ENCODE measurements around the gene MAGI3. TPM values are rescaled to one million over a fixed set of nuclear protein-coding genes. Genes with fewer than 3 reads are reported as not detected.
"Not testable (repeated sequence)": the region's sequence is repeated elsewhere in the genome, so short reads cannot be mapped to it uniquely, and the experiment has no call there.

Gene MAGI3
- total and polyA plus RNA-seq, 2 of the 13 experiments (the other 11 are each of a cell fraction or from before 2014, with no cell fraction given) = 4.0 to 11.8 TPM

- POLR2A ChIA-PET = no interaction called here
- BruUV-seq (replicated peaks) = no TSS peak
- CTCF ChIA-PET (ENCODE audit: low intra/inter-chr PET ratio, low total read pairs) = no interaction called here
These were observed 324.4 kb downstream of the MAGI3 start for GRCh38 chr1:113714606-113715269.

GRCh38 chr1:113717506-113717905, 327.2 kb downstream of the MAGI3 start:
- H3K27me3 ChIP-seq (ENCODE audit: control insufficient read depth in 1 of 2, insufficient read depth in 2 of 2, low read length in 2 of 2); in situ Hi-C loops (cut with HindIII; ENCODE audit: extremely low pct_ligation_motif_present, low pct_unique_long_range_greater_than_20kb); H3K9me3 ChIP-seq (ENCODE audit: low read length); H3K9ac ChIP-seq (ENCODE audit: insufficient read depth, low read depth, low read length); FAIRE-seq; intact Hi-C loops (cut with micrococcal nuclease; ENCODE audit: unreplicated experiment); ATAC-seq; H3K4me1 ChIP-seq (ENCODE audit: insufficient read depth, low read length); H3K27ac ChIP-seq (ENCODE audit: extremely low read length, insufficient read depth, low read length); CTCF ChIA-PET (ENCODE audit: low intra/inter-chr PET ratio, low total read pairs); POLR2A ChIA-PET; H3K4me2 ChIP-seq (ENCODE audit: low read depth, low read length); H3K79me2 ChIP-seq (ENCODE audit: insufficient read depth, low read length); H3K4me3 ChIP-seq (replicated peaks in 1 of 3; ENCODE audit: insufficient read depth in 1 of 3, low read depth in 2 of 3, low read length in 3 of 3); BruUV-seq (replicated peaks); H4K20me1 ChIP-seq (ENCODE audit: insufficient read depth, low read length); DNase-seq (ENCODE audit: low spot score); H2AFZ ChIP-seq (ENCODE audit: low read length): not testable (repeated sequence)
- 94% methylated on average over 6 of the region's 6 CpGs for WGBS (ENCODE audit: low lambda C conversion rate)
- peaks cover 0 to 23% of the 10 kb centered on the region in 2 experiments; a peak in 2 of 5 replicates for H3K36me3 ChIP-seq (replicated peaks in 1 of 2; ENCODE audit: control insufficient read depth in 1 of 2, insufficient read depth in 2 of 2, low read length in 2 of 2)

More at GRCh38 chr1:113714606-113715269, 324.4 kb downstream of the MAGI3 start:
- in situ Hi-C loops (cut with HindIII; ENCODE audit: extremely low pct_ligation_motif_present, low pct_unique_long_range_greater_than_20kb) (no loop called here), intact Hi-C loops (cut with micrococcal nuclease; ENCODE audit: unreplicated experiment) (no loop called here)
- Histone ChIP-seq H3K4me3 (replicated peaks in 1 of 3; ENCODE audit: insufficient read depth in 1 of 3, low read depth in 2 of 3, low read length in 3 of 3) (no peak overlapping the region), H3K4me2 (ENCODE audit: low read depth, low read length) (no peak overlapping the region), H3K36me3 (replicated peaks in 1 of 2; ENCODE audit: control insufficient read depth in 1 of 2, insufficient read depth in 2 of 2, low read length in 2 of 2) (peaks cover 4 to 18% of the 10 kb centered on the region in 2 experiments; a peak in 4 of 5 replicates), H3K9ac (ENCODE audit: insufficient read depth, low read depth, low read length) (no peak overlapping the region), H3K27ac (ENCODE audit: extremely low read length, insufficient read depth, low read length) (no peak overlapping the region), H3K4me1 (ENCODE audit: insufficient read depth, low read length) (no peaks in the 10 kb centered on the region), H3K9me3 (ENCODE audit: low read length) (peaks cover 7% of the 10 kb centered on the region), H4K20me1 (ENCODE audit: insufficient read depth, low read length) (no peaks in the 10 kb centered on the region), H3K27me3 (ENCODE audit: control insufficient read depth in 1 of 2, insufficient read depth in 2 of 2, low read length in 2 of 2) (no peaks in the 10 kb centered on the region), H2AFZ (ENCODE audit: low read length) (no peak overlapping the region), H3K79me2 (ENCODE audit: insufficient read depth, low read length) (no peaks in the 10 kb centered on the region)
- ATAC-seq = peak; percentile 37; the same call in 1 of the 3 replicates
- DNase-seq (ENCODE audit: low spot score) = no peak
- 98% methylated on average over 3 of the region's 3 CpGs for WGBS (ENCODE audit: low lambda C conversion rate)
- FAIRE-seq = no peak
- no peak for TF ChIP-seq DNMT1 (CRISPR knock-in tag; IDR thresholded peaks at IDR 0.05)
- peak; percentile 66 for TF ChIP-seq STAG1 (CRISPR knock-in tag; IDR thresholded peaks at IDR 0.05)
- TF ChIP-seq, protein P1, sequence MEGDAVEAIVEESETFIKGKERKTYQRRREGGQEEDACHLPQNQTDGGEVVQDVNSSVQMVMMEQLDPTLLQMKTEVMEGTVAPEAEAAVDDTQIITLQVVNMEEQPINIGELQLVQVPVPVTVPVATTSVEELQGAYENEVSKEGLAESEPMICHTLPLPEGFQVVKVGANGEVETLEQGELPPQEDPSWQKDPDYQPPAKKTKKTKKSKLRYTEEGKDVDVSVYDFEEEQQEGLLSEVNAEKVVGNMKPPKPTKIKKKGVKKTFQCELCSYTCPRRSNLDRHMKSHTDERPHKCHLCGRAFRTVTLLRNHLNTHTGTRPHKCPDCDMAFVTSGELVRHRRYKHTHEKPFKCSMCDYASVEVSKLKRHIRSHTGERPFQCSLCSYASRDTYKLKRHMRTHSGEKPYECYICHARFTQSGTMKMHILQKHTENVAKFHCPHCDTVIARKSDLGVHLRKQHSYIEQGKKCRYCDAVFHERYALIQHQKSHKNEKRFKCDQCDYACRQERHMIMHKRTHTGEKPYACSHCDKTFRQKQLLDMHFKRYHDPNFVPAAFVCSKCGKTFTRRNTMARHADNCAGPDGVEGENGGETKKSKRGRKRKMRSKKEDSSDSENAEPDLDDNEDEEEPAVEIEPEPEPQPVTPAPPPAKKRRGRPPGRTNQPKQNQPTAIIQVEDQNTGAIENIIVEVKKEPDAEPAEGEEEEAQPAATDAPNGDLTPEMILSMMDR (CRISPR knock-in tag; IDR thresholded peaks at IDR 0.05) = peak; percentile 60

DNA sequence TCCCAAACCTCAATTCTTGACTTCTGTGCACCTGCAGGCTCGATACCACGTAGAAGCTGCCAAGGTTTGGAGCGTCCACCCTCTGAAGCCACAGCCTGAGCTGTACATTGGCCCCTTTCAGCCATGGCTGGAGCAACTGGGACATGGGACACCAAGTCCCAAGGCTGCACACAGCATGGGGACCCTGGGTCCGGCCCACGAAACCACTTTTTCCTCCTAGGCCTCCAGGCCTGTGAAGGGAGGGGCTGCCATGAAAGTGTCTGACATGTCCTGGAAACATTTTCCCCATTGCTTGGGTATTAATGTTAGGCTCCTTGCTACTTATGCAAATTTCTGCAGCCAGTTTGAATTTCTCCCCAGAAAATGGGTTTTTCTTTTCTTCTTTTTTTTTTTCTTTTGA, 328.3 kb downstream of the MAGI3 start:
- in situ Hi-C loops (cut with HindIII; ENCODE audit: extremely low pct_ligation_motif_present, low pct_unique_long_range_greater_than_20kb); H2AFZ ChIP-seq (ENCODE audit: low read length); intact Hi-C loops (cut with micrococcal nuclease; ENCODE audit: unreplicated experiment); H3K27me3 ChIP-seq (ENCODE audit: control insufficient read depth in 1 of 2, insufficient read depth in 2 of 2, low read length in 2 of 2); FAIRE-seq; H3K9ac ChIP-seq (ENCODE audit: insufficient read depth, low read depth, low read length); BruUV-seq (replicated peaks); H3K4me1 ChIP-seq (ENCODE audit: insufficient read depth, low read length); ATAC-seq; H3K4me2 ChIP-seq (ENCODE audit: low read depth, low read length); POLR2A ChIA-PET; H3K4me3 ChIP-seq (replicated peaks in 1 of 3; ENCODE audit: insufficient read depth in 1 of 3, low read depth in 2 of 3, low read length in 3 of 3); H4K20me1 ChIP-seq (ENCODE audit: insufficient read depth, low read length); DNase-seq (ENCODE audit: low spot score); CTCF ChIA-PET (ENCODE audit: low intra/inter-chr PET ratio, low total read pairs); H3K79me2 ChIP-seq (ENCODE audit: insufficient read depth, low read length); H3K27ac ChIP-seq (ENCODE audit: extremely low read length, insufficient read depth, low read length); H3K9me3 ChIP-seq (ENCODE audit: low read length): not testable (repeated sequence)
- 90% methylated on average over 2 of the region's 5 CpGs for WGBS (ENCODE audit: low lambda C conversion rate)
- H3K36me3 ChIP-seq (replicated peaks in 1 of 2; ENCODE audit: control insufficient read depth in 1 of 2, insufficient read depth in 2 of 2, low read length in 2 of 2) = peaks cover 0 to 20% of the 10 kb centered on the region in 2 experiments; a peak in 2 of 5 replicates
